Colonic mucosa (tissue), 4 donors: Measurements from ENCODE around the gene MSLN. TPM values are rescaled to one million over a fixed set of nuclear protein-coding genes. Genes with fewer than 3 reads are reported as not detected.
"Not testable (repeated sequence)": the region's sequence is repeated elsewhere in the genome, so short reads cannot be mapped to it uniquely, and the experiment has no call there.

Experiments used
- DNase-seq: peaks from one replicate; pipeline ENCODE4 v3.0.0-alpha.2; 2020
- H3K27ac ChIP-seq: fragments of 200-600 bp; one replicate; pipeline ENCODE4 v1.8.0; 2021
- H3K27me3 ChIP-seq: fragments of 200-600 bp; one replicate; pipeline ENCODE4 v1.8.0; 2021
- H3K36me3 ChIP-seq: fragments of 200-600 bp; one replicate; pipeline ENCODE4 v1.8.0; 2021
- H3K4me1 ChIP-seq: fragments of 200-600 bp; one replicate; pipeline ENCODE4 v1.8.0; 2021; ENCODE audit warnings: mild to moderate bottlenecking
- H3K4me3 ChIP-seq: fragments of 200-600 bp; one replicate; pipeline ENCODE4 v1.8.0; 2021
- H3K9ac ChIP-seq, 2 donors: one replicate each; pipeline ENCODE4 v1.7.0; 2013; ENCODE audit warnings: control low read depth in 2 of 2, low read depth in 2 of 2, low read length in 2 of 2
- H3K9me3 ChIP-seq: fragments of 200-600 bp; one replicate; pipeline ENCODE4 v1.8.0; 2021
- CTCF ChIP-seq: fragments of 200-600 bp; IDR thresholded peaks from one replicate; pipeline ENCODE4 v1.8.0; 2022; ENCODE audit warnings: antibody characterized with exemption, mild to moderate bottlenecking
- intact Hi-C: fragments of 100-400 bp; cut with DNase I; formaldehyde crosslinking; loops from one replicate; pipeline ENCODE4 v1.14.1; 2022
- total RNA-seq, 2 donors: library from RNA; stranded (reverse); fragmentation: NEBNext Ultra II Directional in 1 of 2; extraction: Animal tissue kit (Norgen Biotek cat#: 25700) in 1 of 2; gene quantifications; one replicate each; pipeline ENCODE4 v1.2.1, GENCODE V29; 2021
- donor health status: healthy.
- donor health status: DM: no; HTN: no; CAD: no.
- donor health status: DM: no; HTN: no; CAD: no.

MSLN gene
- total RNA-seq, 2 donors from 2014 or later: 1.4 to 1.8 TPM

- peaks cover 12% of the 10 kb centered on the region for H3K27me3 ChIP-seq
- no peaks in the 10 kb centered on the region for H3K9me3 ChIP-seq
- no peak overlapping the region for H3K27ac ChIP-seq
- no peak overlapping the region for H3K4me3 ChIP-seq
- no peak overlapping the region for H3K9ac ChIP-seq
- TF ChIP-seq CTCF: no peak
- no peaks in the 10 kb centered on the region for H3K36me3 ChIP-seq
- H3K4me1 ChIP-seq: no peaks in the 10 kb centered on the region
- DNase-seq: no peak
- intact Hi-C loops: no loop called here
These were observed 8.6 kb upstream of the MSLN start for GRCh38 chr16:752007-752312.

DNA sequence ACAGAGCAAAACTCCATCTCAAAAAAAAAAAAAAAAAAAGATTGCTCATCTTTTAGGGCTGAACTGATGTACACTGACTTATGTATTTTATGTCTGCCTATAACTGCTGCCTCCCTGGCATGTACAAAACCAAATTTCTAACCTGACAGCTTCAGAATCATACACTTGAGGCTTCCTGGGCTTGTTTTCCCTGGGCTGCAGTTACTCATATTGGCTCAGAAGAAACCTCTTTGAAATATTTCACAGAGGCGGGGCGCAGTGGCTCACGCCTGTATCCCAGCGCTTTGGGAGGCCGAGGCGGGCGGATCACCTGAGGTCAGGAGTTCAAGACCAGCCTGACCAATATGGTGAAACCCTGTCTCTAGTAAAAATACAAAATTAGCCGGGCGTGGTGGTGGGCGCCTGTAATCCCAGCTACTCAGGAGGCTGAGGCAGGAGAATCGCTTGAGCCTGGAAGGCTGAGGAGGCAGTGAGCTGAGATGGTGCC lies 6.4 kb upstream of the MSLN start:
- H3K9ac ChIP-seq, intact Hi-C loops, H3K27ac ChIP-seq, DNase-seq, H3K36me3 ChIP-seq, H3K4me1 ChIP-seq, H3K4me3 ChIP-seq, H3K9me3 ChIP-seq: not testable (repeated sequence)
- H3K27me3 ChIP-seq: peaks cover 12% of the 10 kb centered on the region

DNA sequence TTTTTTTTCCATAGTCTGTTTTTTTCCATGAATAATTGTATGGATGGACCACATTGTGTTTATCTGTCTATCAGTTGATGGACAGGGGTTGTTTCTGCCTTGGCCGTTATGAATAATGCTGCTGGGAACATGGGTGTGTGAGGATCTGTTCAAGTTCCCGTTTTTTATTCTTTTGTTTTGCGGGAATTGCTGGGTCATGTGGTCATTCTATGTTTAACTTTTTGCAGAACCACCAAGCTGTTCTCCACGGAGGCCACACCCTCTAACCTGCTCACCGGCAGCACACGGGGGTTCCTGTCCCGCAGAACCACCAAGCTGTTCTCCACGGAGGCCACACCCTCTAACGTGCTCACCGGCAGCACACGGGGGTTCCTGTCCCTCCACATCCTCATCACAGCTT lies 5.9 kb upstream of the MSLN start:
- Histone ChIP-seq H3K4me3 (no peak overlapping the region), H3K27me3 (peaks cover 12% of the 10 kb centered on the region), H3K9ac (no peak overlapping the region), H3K9me3 (no peaks in the 10 kb centered on the region), H3K4me1 (no peaks in the 10 kb centered on the region), H3K27ac (no peak overlapping the region), H3K36me3 (no peaks in the 10 kb centered on the region)
- intact Hi-C loops: no loop called here
- DNase-seq: no peak
- no peak for TF ChIP-seq CTCF

- Histone ChIP-seq H3K4me3 (no peak overlapping the region), H3K36me3 (no peaks in the 10 kb centered on the region), H3K9me3 (no peaks in the 10 kb centered on the region), H3K27me3 (peaks cover 15% of the 10 kb centered on the region), H3K4me1 (no peaks in the 10 kb centered on the region), H3K27ac (no peak overlapping the region), H3K9ac (no peak overlapping the region)
- intact Hi-C loops: no loop called here
- DNase-seq: no peak
- no peak for TF ChIP-seq CTCF
These were observed 4.1 kb upstream of the MSLN start for GRCh38 chr16:756428-756827.

DNA sequence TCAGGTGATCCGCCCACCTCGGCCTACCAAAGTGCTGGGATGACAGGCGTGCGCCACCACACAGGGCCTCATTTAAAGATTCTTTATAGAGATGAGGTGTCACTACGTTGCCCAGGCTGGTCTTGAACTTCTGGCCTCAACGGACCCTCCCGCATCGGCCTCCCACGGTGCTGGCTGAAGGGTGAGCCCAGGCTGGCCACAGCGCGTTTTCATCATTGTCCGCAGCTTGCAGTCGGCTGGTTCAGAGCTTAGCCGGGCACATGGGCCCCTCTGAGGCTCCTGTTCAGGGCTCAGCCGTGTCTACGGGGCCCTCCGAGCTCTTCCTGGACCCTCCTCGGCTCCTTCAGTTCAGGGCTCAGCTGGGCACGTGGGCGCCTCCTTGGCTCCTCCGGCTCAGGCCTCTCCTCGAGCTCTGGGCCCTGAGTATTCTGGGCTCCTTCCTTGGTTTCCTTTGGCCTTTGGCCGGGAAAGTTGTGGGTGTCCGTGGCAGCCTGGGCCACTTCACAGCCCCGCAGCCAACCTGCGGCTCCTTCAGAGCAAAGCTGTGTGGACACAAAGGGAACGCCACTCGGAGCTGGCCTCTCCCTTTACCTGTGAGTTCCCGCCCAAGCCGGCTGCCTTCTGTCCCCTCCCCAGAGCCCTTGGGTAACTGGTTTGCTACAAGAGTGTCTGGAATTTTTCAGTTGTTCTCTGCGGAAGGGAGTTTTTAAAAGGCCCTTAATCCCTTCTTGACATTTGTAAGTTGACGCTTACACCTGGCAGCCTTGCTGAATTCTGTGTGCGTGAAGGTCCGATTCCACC lies 1.2 kb upstream of the MSLN start:
- Histone ChIP-seq H3K4me1 (no peaks in the 10 kb centered on the region), H3K9me3 (no peaks in the 10 kb centered on the region), H3K27ac (no peak overlapping the region), H3K4me3 (no peak overlapping the region), H3K27me3 (peaks cover 4% of the 10 kb centered on the region), H3K9ac (no peak overlapping the region), H3K36me3 (no peaks in the 10 kb centered on the region)
- no peak for DNase-seq
- no peak for TF ChIP-seq CTCF
- intact Hi-C loops: no loop called here

GRCh38 chr16:760065-760464 lies 469 bp upstream of the MSLN start:
- no peaks in the 10 kb centered on the region for H3K4me1 ChIP-seq
- no peak overlapping the region for H3K4me3 ChIP-seq
- no peaks in the 10 kb centered on the region for H3K36me3 ChIP-seq
- TF ChIP-seq CTCF: no peak
- H3K27me3 ChIP-seq: peaks cover 4% of the 10 kb centered on the region
- H3K9me3 ChIP-seq: no peaks in the 10 kb centered on the region
- no peak overlapping the region for H3K9ac ChIP-seq
- intact Hi-C loops: no loop called here
- no peak overlapping the region for H3K27ac ChIP-seq
- DNase-seq: no peak
